ENCODE measurements around the gene SGSH. TPM values are rescaled to one million over a fixed set of nuclear protein-coding genes. Genes with fewer than 3 reads are reported as not detected.

SGSH gene
- total and polyA plus RNA-seq, 2 experiments from 2014 or later: 16.0 to 59.6 TPM

GRCh38 chr17:80185968-80186367 is 34.2 kb downstream of the SGSH start:
- no peaks in the 10 kb centered on the region for H3K4me1 ChIP-seq (ENCODE audit: insufficient read depth)
- TF ChIP-seq CTCF (IDR thresholded peaks at IDR 0.05; ENCODE audit: poor library complexity) (no peak), EZH2phosphoT487 (IDR thresholded peaks at IDR 0.05; ENCODE audit: low read depth, severe bottlenecking, unreplicated experiment) (no peak), EZH2 (IDR thresholded peaks at IDR 0.05; ENCODE audit: borderline replicate concordance) (no peak)
- no peaks in the 10 kb centered on the region for H3K36me3 ChIP-seq (replicated peaks; ENCODE audit: insufficient read depth, low read depth)
- no peaks in the 10 kb centered on the region for H3K79me2 ChIP-seq
- no peaks in the 10 kb centered on the region for H3K27me3 ChIP-seq
- H3K27ac ChIP-seq: no peak overlapping the region
- H2AFZ ChIP-seq: no peak overlapping the region
- H3K9me3 ChIP-seq (ENCODE audit: low read depth): no peaks in the 10 kb centered on the region
- no peak for DNase-seq (ENCODE audit: low spot score)
- H3K4me3 ChIP-seq: no peak overlapping the region
- 93% methylated on average over 9 of the region's 9 CpGs for whole genome bisulfite sequencing (ENCODE audit: low lambda C conversion rate, missing lambda C conversion rate)
- no peaks in the 10 kb centered on the region for H4K20me1 ChIP-seq (ENCODE audit: insufficient read depth, poor library complexity, severe bottlenecking)
- H3K9me2 ChIP-seq (replicated peaks; ENCODE audit: insufficient read depth): no peaks in the 10 kb centered on the region
- no peak overlapping the region for H3K4me2 ChIP-seq

GRCh38 chr17:80184423-80184714 is 35.8 kb downstream of the SGSH start:
- TF ChIP-seq CTCF (IDR thresholded peaks at IDR 0.05; ENCODE audit: poor library complexity): no peak
- TF ChIP-seq EZH2phosphoT487 (IDR thresholded peaks at IDR 0.05; ENCODE audit: low read depth, severe bottlenecking, unreplicated experiment): no peak
- no peak for TF ChIP-seq EZH2 (IDR thresholded peaks at IDR 0.05; ENCODE audit: borderline replicate concordance)
- no peaks in the 10 kb centered on the region for H3K9me2 ChIP-seq (replicated peaks; ENCODE audit: insufficient read depth)
- H4K20me1 ChIP-seq (ENCODE audit: insufficient read depth, poor library complexity, severe bottlenecking): no peaks in the 10 kb centered on the region
- H3K27ac ChIP-seq: no peak overlapping the region
- H3K79me2 ChIP-seq: no peaks in the 10 kb centered on the region
- H3K4me2 ChIP-seq: no peak overlapping the region
- 78% methylated on average over 10 of the region's 10 CpGs for WGBS (ENCODE audit: low lambda C conversion rate, missing lambda C conversion rate)
- H2AFZ ChIP-seq: no peak overlapping the region
- DNase-seq (ENCODE audit: low spot score): no peak
- H3K27me3 ChIP-seq: no peaks in the 10 kb centered on the region
- no peaks in the 10 kb centered on the region for H3K4me1 ChIP-seq (ENCODE audit: insufficient read depth)
- H3K9me3 ChIP-seq (ENCODE audit: low read depth): no peaks in the 10 kb centered on the region
- H3K4me3 ChIP-seq: no peak overlapping the region
- no peaks in the 10 kb centered on the region for H3K36me3 ChIP-seq (replicated peaks; ENCODE audit: insufficient read depth, low read depth)

GRCh38 chr17:80183581-80184422 is 36.3 kb downstream of the SGSH start:
- no peaks in the 10 kb centered on the region for H3K4me1 ChIP-seq (ENCODE audit: insufficient read depth)
- no peaks in the 10 kb centered on the region for H3K36me3 ChIP-seq (replicated peaks; ENCODE audit: insufficient read depth, low read depth)
- no peak for TF ChIP-seq CTCF (IDR thresholded peaks at IDR 0.05; ENCODE audit: poor library complexity)
- TF ChIP-seq EZH2phosphoT487 (IDR thresholded peaks at IDR 0.05; ENCODE audit: low read depth, severe bottlenecking, unreplicated experiment): no peak
- no peak for TF ChIP-seq EZH2 (IDR thresholded peaks at IDR 0.05; ENCODE audit: borderline replicate concordance)
- no peaks in the 10 kb centered on the region for H4K20me1 ChIP-seq (ENCODE audit: insufficient read depth, poor library complexity, severe bottlenecking)
- no peaks in the 10 kb centered on the region for H3K27me3 ChIP-seq
- no peak for DNase-seq (ENCODE audit: low spot score)
- no peaks in the 10 kb centered on the region for H3K9me2 ChIP-seq (replicated peaks; ENCODE audit: insufficient read depth)
- WGBS (ENCODE audit: low lambda C conversion rate, missing lambda C conversion rate): 80% methylated on average over 21 of the region's 26 CpGs
- H3K4me3 ChIP-seq: no peak overlapping the region
- no peak overlapping the region for H3K27ac ChIP-seq
- H2AFZ ChIP-seq: no peak overlapping the region
- H3K4me2 ChIP-seq: no peak overlapping the region
- no peaks in the 10 kb centered on the region for H3K9me3 ChIP-seq (ENCODE audit: low read depth)
- H3K79me2 ChIP-seq: no peaks in the 10 kb centered on the region

All from hepatocyte (in vitro differentiated cells).